Thoracic aorta (tissue), 2 donors: Measurements from ENCODE around the gene GCM1. TPM values are rescaled to one million over a fixed set of nuclear protein-coding genes. Genes with fewer than 3 reads are reported as not detected.
A peak's percentile ranks its signal among the peaks of the same experiment; 100 is the strongest.

Experiments used
- ATAC-seq: fragments of 150-250 bp; one replicate; pipeline ENCODE4 v1.8.0; 2017; ENCODE audit warnings: low read depth; ENCODE audit not compliant: insufficient number of reproducible peaks, low FRiP score
- DNase-seq: peaks from one replicate; pipeline ENCODE4 v3.0.0-alpha.2; 2020; ENCODE audit warnings: low spot score
- H3K27ac ChIP-seq, 2 donors: fragments of 200-600 bp; sonication (generic); 1 replicate in 1 of 2; 2 replicates in 1 of 2; pipeline ENCODE4 v1.5.1; 2016; ENCODE audit warnings: mild to moderate bottlenecking in 2 of 2, moderate library complexity in 2 of 2
- H3K27me3 ChIP-seq: fragments of 200-600 bp; sonication (generic); replicated peaks from 2 replicates; pipeline ENCODE4 v1.6.0; 2016; ENCODE audit warnings: mild to moderate bottlenecking; ENCODE audit not compliant: insufficient read depth
- H3K36me3 ChIP-seq: fragments of 200-600 bp; sonication (generic); one replicate; pipeline ENCODE4 v1.5.1; 2016
- H3K4me1 ChIP-seq, 2 donors: fragments of 200-600 bp; sonication (generic); 1 replicate in 1 of 2; 2 replicates in 1 of 2; pipeline versions ENCODE4 v1.5.1 to v1.6.0; 2016; ENCODE audit warnings: low read depth in 2 of 2, mild to moderate bottlenecking in 1 of 2; ENCODE audit not compliant: control insufficient read depth in 1 of 2
- H3K4me3 ChIP-seq: fragments of 200-600 bp; sonication (generic); 2 replicates; pipeline ENCODE4 v1.5.1; 2016; ENCODE audit warnings: mild to moderate bottlenecking
- H3K9me3 ChIP-seq: fragments of 200-600 bp; sonication (generic); 2 replicates; pipeline ENCODE4 v1.5.1; 2016
- total RNA-seq, 2 donors: library from RNA; depleted of rRNA; stranded (reverse); fragments of >200 nt; gene quantifications; one replicate each; pipeline versions ENCODE4 v1.1.0 to v1.2.3, GENCODE V29; 2016
- TF ChIP-seq, protein P1 (sequence below): fragments of 200-600 bp; sonication (generic); IDR thresholded peaks from one replicate; pipeline ENCODE4 v1.5.1; 2019; ENCODE audit warnings: antibody characterized with exemption

GCM1 gene
- total RNA-seq, 2 donors from 2014 or later: not detected

- no peak overlapping the region for H3K4me3 ChIP-seq
- H3K27ac ChIP-seq: no peak overlapping the region
- H3K36me3 ChIP-seq: no peaks in the 10 kb centered on the region
- H3K9me3 ChIP-seq: no peaks in the 10 kb centered on the region
- ATAC-seq: no peak
- no peak for DNase-seq
- H3K27me3 ChIP-seq: no peaks in the 10 kb centered on the region
- TF ChIP-seq, protein P1, sequence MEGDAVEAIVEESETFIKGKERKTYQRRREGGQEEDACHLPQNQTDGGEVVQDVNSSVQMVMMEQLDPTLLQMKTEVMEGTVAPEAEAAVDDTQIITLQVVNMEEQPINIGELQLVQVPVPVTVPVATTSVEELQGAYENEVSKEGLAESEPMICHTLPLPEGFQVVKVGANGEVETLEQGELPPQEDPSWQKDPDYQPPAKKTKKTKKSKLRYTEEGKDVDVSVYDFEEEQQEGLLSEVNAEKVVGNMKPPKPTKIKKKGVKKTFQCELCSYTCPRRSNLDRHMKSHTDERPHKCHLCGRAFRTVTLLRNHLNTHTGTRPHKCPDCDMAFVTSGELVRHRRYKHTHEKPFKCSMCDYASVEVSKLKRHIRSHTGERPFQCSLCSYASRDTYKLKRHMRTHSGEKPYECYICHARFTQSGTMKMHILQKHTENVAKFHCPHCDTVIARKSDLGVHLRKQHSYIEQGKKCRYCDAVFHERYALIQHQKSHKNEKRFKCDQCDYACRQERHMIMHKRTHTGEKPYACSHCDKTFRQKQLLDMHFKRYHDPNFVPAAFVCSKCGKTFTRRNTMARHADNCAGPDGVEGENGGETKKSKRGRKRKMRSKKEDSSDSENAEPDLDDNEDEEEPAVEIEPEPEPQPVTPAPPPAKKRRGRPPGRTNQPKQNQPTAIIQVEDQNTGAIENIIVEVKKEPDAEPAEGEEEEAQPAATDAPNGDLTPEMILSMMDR: no peak
- peaks cover 0 to 18% of the 10 kb centered on the region in 2 donors for H3K4me1 ChIP-seq
Observed at GRCh38 chr6:53188833-53189232, 40.2 kb upstream of the GCM1 start.

GRCh38 chr6:53180678-53181077 lies 32.0 kb upstream of the GCM1 start:
- H3K9me3 ChIP-seq: no peaks in the 10 kb centered on the region
- H3K27ac ChIP-seq: no peak overlapping the region
- peaks cover 0 to 8% of the 10 kb centered on the region in 2 donors for H3K4me1 ChIP-seq
- TF ChIP-seq, protein P1: no peak
- DNase-seq (no peak), ATAC-seq (no peak)
- H3K27me3 ChIP-seq: no peaks in the 10 kb centered on the region
- no peaks in the 10 kb centered on the region for H3K36me3 ChIP-seq
- no peak overlapping the region for H3K4me3 ChIP-seq

GRCh38 chr6:53179961-53180651 lies 31.5 kb upstream of the GCM1 start:
- H3K27ac ChIP-seq: no peak overlapping the region
- no peak for ATAC-seq
- H3K4me1 ChIP-seq: peaks cover 0 to 8% of the 10 kb centered on the region in 2 donors
- no peaks in the 10 kb centered on the region for H3K36me3 ChIP-seq
- TF ChIP-seq, protein P1: no peak
- peak; percentile 4 for DNase-seq
- no peaks in the 10 kb centered on the region for H3K27me3 ChIP-seq
- H3K4me3 ChIP-seq: no peak overlapping the region
- no peaks in the 10 kb centered on the region for H3K9me3 ChIP-seq

GRCh38 chr6:53178837-53179432 lies 30.3 kb upstream of the GCM1 start:
- DNase-seq: no peak
- no peaks in the 10 kb centered on the region for H3K9me3 ChIP-seq
- H3K4me1 ChIP-seq: peaks cover 0 to 8% of the 10 kb centered on the region in 2 donors
- no peaks in the 10 kb centered on the region for H3K27me3 ChIP-seq
- no peaks in the 10 kb centered on the region for H3K36me3 ChIP-seq
- ATAC-seq: no peak
- H3K27ac ChIP-seq: no peak overlapping the region
- TF ChIP-seq, protein P1: no peak
- H3K4me3 ChIP-seq: no peak overlapping the region

DNA sequence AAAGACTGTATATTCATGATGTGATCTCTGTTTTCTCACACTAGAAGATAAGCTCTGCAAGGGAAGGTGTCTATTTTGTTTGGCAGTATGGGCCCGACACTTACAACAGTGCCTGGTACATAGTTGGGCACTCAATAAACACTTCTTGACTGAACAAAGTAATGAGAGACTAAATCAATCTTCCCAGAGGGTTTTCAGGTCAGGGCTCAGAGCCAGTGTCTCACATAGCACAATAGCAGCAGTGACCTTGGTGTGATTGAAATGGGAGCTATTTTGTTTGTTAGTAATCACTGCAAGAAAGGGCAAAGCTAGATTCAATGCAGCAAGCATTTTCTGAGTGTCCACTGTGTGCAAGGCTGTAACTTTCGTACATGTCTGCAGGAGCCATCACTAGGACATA lies 26.4 kb upstream of the GCM1 start:
- Histone ChIP-seq H3K9me3 (no peaks in the 10 kb centered on the region), H3K4me1 (peaks cover 0 to under 1% of the 10 kb centered on the region in 2 donors), H3K27me3 (no peaks in the 10 kb centered on the region), H3K36me3 (no peaks in the 10 kb centered on the region), H3K27ac (no peak overlapping the region), H3K4me3 (no peak overlapping the region)
- TF ChIP-seq, protein P1: no peak
- DNase-seq (no peak), ATAC-seq (no peak)
